ENCODE results near the gene HIGD1C.

DNA sequence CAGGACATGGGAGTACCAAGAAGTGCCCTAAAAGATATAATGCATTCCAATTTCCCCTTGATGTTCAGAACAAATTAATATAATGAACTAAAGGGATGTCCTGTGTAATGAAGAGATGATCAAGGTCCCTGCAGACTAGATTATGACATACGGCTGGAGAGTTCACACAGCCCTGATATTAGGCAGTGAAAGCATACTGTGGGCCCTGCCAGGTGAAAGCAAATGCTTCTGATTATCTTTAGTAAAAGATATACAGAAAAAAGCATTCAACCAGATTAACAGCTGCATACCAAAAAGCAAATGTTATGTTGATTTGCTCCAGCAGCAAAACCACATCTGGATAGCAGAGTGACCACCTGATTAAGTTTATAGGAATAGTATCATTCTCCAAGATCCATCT, 12.1 kb downstream of the HIGD1C start:
- TF ChIP-seq EZH2 (IDR thresholded peaks at IDR 0.05; ENCODE audit: low read depth, unreplicated experiment) (no peak), POLR2AphosphoS5 (IDR thresholded peaks at IDR 0.05; ENCODE audit: low read depth) (no peak), JUNB (IDR thresholded peaks at IDR 0.05; ENCODE audit: unreplicated experiment) (no peak), ZNF114 (CRISPR knock-in tag; IDR thresholded peaks at IDR 0.05) (no peak), EZH2phosphoT487 (IDR thresholded peaks at IDR 0.05; ENCODE audit: unreplicated experiment) (no peak), CREB1 (CRISPR knock-in tag; IDR thresholded peaks at IDR 0.05; ENCODE audit: low read depth) (no peak), ZNF331 (CRISPR knock-in tag; IDR thresholded peaks at IDR 0.05; ENCODE audit: low read depth) (no peak)
- TF ChIP-seq, protein P1, sequence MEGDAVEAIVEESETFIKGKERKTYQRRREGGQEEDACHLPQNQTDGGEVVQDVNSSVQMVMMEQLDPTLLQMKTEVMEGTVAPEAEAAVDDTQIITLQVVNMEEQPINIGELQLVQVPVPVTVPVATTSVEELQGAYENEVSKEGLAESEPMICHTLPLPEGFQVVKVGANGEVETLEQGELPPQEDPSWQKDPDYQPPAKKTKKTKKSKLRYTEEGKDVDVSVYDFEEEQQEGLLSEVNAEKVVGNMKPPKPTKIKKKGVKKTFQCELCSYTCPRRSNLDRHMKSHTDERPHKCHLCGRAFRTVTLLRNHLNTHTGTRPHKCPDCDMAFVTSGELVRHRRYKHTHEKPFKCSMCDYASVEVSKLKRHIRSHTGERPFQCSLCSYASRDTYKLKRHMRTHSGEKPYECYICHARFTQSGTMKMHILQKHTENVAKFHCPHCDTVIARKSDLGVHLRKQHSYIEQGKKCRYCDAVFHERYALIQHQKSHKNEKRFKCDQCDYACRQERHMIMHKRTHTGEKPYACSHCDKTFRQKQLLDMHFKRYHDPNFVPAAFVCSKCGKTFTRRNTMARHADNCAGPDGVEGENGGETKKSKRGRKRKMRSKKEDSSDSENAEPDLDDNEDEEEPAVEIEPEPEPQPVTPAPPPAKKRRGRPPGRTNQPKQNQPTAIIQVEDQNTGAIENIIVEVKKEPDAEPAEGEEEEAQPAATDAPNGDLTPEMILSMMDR (conservative IDR thresholded peaks at IDR 0.05; ENCODE audit: low read depth in 2 of 2) = no peak
- TF ChIP-seq, protein P2, sequence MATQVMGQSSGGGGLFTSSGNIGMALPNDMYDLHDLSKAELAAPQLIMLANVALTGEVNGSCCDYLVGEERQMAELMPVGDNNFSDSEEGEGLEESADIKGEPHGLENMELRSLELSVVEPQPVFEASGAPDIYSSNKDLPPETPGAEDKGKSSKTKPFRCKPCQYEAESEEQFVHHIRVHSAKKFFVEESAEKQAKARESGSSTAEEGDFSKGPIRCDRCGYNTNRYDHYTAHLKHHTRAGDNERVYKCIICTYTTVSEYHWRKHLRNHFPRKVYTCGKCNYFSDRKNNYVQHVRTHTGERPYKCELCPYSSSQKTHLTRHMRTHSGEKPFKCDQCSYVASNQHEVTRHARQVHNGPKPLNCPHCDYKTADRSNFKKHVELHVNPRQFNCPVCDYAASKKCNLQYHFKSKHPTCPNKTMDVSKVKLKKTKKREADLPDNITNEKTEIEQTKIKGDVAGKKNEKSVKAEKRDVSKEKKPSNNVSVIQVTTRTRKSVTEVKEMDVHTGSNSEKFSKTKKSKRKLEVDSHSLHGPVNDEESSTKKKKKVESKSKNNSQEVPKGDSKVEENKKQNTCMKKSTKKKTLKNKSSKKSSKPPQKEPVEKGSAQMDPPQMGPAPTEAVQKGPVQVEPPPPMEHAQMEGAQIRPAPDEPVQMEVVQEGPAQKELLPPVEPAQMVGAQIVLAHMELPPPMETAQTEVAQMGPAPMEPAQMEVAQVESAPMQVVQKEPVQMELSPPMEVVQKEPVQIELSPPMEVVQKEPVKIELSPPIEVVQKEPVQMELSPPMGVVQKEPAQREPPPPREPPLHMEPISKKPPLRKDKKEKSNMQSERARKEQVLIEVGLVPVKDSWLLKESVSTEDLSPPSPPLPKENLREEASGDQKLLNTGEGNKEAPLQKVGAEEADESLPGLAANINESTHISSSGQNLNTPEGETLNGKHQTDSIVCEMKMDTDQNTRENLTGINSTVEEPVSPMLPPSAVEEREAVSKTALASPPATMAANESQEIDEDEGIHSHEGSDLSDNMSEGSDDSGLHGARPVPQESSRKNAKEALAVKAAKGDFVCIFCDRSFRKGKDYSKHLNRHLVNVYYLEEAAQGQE (IDR thresholded peaks at IDR 0.05; ENCODE audit: unreplicated experiment) = no peak
- TF ChIP-seq, protein P3, sequence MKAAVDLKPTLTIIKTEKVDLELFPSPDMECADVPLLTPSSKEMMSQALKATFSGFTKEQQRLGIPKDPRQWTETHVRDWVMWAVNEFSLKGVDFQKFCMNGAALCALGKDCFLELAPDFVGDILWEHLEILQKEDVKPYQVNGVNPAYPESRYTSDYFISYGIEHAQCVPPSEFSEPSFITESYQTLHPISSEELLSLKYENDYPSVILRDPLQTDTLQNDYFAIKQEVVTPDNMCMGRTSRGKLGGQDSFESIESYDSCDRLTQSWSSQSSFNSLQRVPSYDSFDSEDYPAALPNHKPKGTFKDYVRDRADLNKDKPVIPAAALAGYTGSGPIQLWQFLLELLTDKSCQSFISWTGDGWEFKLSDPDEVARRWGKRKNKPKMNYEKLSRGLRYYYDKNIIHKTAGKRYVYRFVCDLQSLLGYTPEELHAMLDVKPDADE (IDR thresholded peaks at IDR 0.05) = no peak
